Measurements from ENCODE around the gene CELA3B.
"Not testable (repeated sequence)": the region's sequence is repeated elsewhere in the genome, so short reads cannot be mapped to it uniquely, and the experiment has no call there.

The CELA3B gene

GRCh38 chr1:22024485-22025367, 47.9 kb downstream of the CELA3B start:
- in situ Hi-C loops (cut with MboI; ENCODE audit: low sequenced_read_pairs): no loop called here
- peaks cover 17% of the 10 kb centered on the region for H3K4me1 ChIP-seq
- H3K4me3 ChIP-seq: peak overlapping the region; percentile 100
- H3K27me3 ChIP-seq (ENCODE audit: low read depth): no peaks in the 10 kb centered on the region
- DNase-seq (ENCODE audit: low spot score in 2 of 2): peak; percentile 68 to 79
- 0 out of 2 replicates have a peak, but pooled peaks cover 4% of the 10 kb centered on the region for H3K36me3 ChIP-seq (replicated peaks)
- H3K9me3 ChIP-seq: no peaks in the 10 kb centered on the region

- H3K27me3 ChIP-seq (ENCODE audit: low read depth): no peaks in the 10 kb centered on the region
- H3K36me3 ChIP-seq (replicated peaks): peaks cover 7% of the 10 kb centered on the region
- peak overlapping the region; percentile 100 for H3K4me3 ChIP-seq
- H3K9me3 ChIP-seq: no peaks in the 10 kb centered on the region
- peak; percentile 70 to 83 for DNase-seq (ENCODE audit: low spot score in 2 of 2)
- peaks cover 17% of the 10 kb centered on the region for H3K4me1 ChIP-seq
- in situ Hi-C loops (cut with MboI; ENCODE audit: low sequenced_read_pairs): no loop called here
These were observed 48.7 kb downstream of the CELA3B start for GRCh38 chr1:22025368-22026155.

GRCh38 chr1:22026924-22027289, 50.1 kb downstream of the CELA3B start:
- Histone ChIP-seq H3K4me3 (no peak overlapping the region), H3K9me3 (no peaks in the 10 kb centered on the region), H3K36me3 (replicated peaks) (peaks cover 16% of the 10 kb centered on the region), H3K4me1 (peaks cover 17% of the 10 kb centered on the region), H3K27me3 (ENCODE audit: low read depth) (no peaks in the 10 kb centered on the region)
- no peak for DNase-seq (ENCODE audit: low spot score in 2 of 2)
- in situ Hi-C loops (cut with MboI; ENCODE audit: low sequenced_read_pairs): no loop called here

DNA sequence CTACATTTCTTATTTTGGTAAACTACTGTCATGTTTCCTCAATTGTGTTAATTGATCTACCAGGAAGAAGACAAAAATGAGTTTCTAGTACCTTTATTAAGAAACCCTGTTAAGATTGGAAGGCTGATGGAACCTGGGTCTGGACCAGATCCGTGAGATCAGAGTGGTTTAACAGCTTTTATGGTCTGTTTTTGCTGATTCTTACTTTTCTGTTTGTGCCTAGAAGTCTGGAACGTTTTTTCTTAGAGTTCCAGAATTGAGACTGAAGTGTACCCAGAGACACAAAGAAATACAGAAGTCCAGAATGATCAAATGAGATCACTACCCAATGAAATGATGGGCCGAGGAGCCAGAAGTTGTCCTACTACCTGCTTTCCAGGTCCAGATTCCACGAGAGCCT, 53.2 kb downstream of the CELA3B start:
- in situ Hi-C loops (cut with MboI; ENCODE audit: low sequenced_read_pairs): no loop called here
- Histone ChIP-seq H3K27me3 (ENCODE audit: low read depth) (no peaks in the 10 kb centered on the region), H3K9me3 (no peaks in the 10 kb centered on the region), H3K36me3 (replicated peaks) (peaks cover 16% of the 10 kb centered on the region), H3K4me3 (no peak overlapping the region), H3K4me1 (peaks cover 3% of the 10 kb centered on the region)
- no peak for DNase-seq (ENCODE audit: low spot score in 2 of 2)

DNA sequence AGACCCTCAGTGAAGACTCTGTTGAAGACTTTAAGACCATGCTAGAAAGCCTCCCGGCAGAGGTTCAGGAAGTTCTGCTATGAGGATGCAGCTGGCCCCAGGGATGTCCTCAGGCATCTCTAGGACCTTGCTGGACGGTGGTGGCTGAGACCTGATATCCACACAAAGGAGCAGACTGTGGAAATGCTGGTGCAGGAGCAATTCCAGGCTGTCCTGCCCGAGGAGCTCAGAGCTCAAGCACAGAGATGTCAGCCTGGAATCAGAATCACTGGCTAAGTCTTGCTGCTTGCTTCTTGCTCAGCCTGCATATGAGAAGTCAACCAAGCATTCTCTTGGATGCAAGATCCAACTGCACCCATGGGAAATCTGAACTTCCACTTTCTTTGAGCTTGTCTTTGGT, 53.7 kb downstream of the CELA3B start:
- DNase-seq (ENCODE audit: low spot score in 2 of 2): no peak
- Histone ChIP-seq H3K36me3 (replicated peaks) (peaks cover 16% of the 10 kb centered on the region), H3K4me3 (no peak overlapping the region), H3K27me3 (ENCODE audit: low read depth) (no peaks in the 10 kb centered on the region), H3K9me3 (no peaks in the 10 kb centered on the region), H3K4me1 (peaks cover 3% of the 10 kb centered on the region; the same call in 1 of the 2 replicates)
- in situ Hi-C loops (cut with MboI; ENCODE audit: low sequenced_read_pairs): no loop called here

DNA sequence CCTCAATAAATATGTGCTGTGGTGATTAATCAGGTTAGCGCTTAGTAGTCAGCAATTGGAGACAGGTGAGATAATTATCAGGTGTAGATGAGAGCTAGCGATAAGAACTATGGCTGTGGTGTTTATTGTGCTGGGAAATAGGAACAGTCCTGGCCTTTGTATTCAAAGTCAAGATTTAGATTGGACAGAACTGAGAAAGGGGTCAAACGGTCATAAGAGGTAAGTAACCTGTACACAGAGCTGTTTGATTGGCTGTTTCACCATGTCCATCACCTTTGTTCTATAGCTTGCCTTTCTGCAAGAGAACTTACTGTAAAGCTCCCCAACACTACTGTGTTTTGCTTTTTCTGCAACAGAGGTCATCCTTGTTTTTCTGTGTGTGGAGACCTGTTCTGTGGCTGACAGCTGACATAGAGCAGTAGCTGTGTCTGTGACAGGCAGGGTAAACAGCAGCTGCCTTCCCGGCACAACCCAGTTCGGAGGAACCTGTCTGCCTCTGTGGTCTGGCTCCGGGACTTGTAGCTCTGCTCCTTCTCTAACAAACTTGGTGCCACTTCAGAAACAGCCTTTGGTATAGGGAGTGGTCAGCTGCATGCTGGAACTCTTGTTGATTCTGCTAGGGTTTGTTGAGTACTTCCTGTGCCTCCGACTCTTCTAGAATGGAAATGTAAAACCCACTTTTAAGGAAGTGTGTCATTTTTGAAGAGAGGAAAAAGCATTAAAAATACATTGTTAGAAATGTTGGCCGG, 54.6 kb downstream of the CELA3B start:
- peaks cover 3% of the 10 kb centered on the region; the same call in 1 of the 2 replicates for H3K4me1 ChIP-seq
- no peaks in the 10 kb centered on the region for H3K27me3 ChIP-seq (ENCODE audit: low read depth)
- no peak for DNase-seq (ENCODE audit: low spot score in 2 of 2)
- no peaks in the 10 kb centered on the region for H3K9me3 ChIP-seq
- H3K4me3 ChIP-seq: no peak overlapping the region
- in situ Hi-C loops (cut with MboI; ENCODE audit: low sequenced_read_pairs): no loop called here
- H3K36me3 ChIP-seq (replicated peaks): peaks cover 16% of the 10 kb centered on the region

DNA sequence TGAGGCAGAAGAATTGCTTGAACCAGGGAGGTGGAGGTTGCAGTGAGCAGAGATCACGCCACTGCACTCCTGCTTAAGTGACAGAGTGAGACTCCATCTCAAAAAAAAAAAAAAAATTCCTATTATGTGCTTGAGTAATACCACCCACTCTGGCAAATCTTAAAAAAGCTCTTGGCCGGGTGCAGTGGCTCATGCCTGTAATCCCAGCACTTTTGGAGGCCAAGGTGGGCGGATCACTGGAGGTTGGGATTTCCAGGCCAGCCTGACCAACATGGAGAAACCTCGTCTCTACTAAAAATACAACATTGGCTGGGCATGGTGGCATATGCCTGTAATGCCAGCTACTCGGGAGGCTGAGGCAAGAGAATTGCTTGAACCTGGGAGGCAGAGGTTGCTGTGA, 58.0 kb downstream of the CELA3B start:
- peaks cover 18% of the 10 kb centered on the region for H3K4me1 ChIP-seq
- in situ Hi-C loops (cut with MboI; ENCODE audit: low sequenced_read_pairs); H3K27me3 ChIP-seq (ENCODE audit: low read depth); DNase-seq (ENCODE audit: low spot score in 2 of 2); H3K4me3 ChIP-seq; H3K9me3 ChIP-seq: not testable (repeated sequence)
- H3K36me3 ChIP-seq (replicated peaks): peaks cover 13% of the 10 kb centered on the region

GRCh38 chr1:22037520-22037919, 60.7 kb downstream of the CELA3B start:
- peak in 1 of 2 experiments; percentile 50 for DNase-seq (ENCODE audit: low spot score in 2 of 2)
- in situ Hi-C loops (cut with MboI; ENCODE audit: low sequenced_read_pairs): no loop called here
- Histone ChIP-seq H3K4me1 (peaks cover 18% of the 10 kb centered on the region), H3K36me3 (replicated peaks) (no peaks in the 10 kb centered on the region), H3K4me3 (no peak overlapping the region), H3K27me3 (ENCODE audit: low read depth) (no peaks in the 10 kb centered on the region), H3K9me3 (no peaks in the 10 kb centered on the region)

DNA sequence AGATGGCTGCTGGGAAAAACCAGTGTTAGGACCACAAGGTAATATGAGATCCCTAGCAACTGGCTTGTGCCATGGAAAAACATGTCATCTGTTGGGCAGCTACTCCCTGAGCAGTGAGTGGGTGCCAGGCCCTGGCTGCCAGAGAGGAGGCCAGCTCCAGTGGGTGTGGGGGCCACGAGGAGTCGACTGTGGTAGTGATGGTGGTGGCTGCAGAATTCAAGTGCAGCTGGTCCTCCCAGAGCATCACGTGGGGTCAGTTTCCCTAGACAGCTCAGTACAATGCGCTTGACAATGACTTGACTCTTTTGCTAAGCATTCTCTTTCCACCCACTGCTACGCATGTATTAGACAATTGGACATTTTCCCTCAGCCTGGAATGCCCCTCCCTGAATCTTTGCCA, 61.2 kb downstream of the CELA3B start:
- Histone ChIP-seq H3K9me3 (no peaks in the 10 kb centered on the region), H3K4me3 (no peak overlapping the region)
- in situ Hi-C loops (cut with MboI; ENCODE audit: low sequenced_read_pairs): no loop called here

More for the DNA sequence above, 61.2 kb downstream of the CELA3B start:
- no peak for DNase-seq (ENCODE audit: low spot score in 2 of 2)
- H3K36me3 ChIP-seq (replicated peaks): no peaks in the 10 kb centered on the region
- peaks cover 18% of the 10 kb centered on the region for H3K4me1 ChIP-seq
- no peaks in the 10 kb centered on the region for H3K27me3 ChIP-seq (ENCODE audit: low read depth)

Measured in HAP-1 (cell line).